Measurements from ENCODE around the gene FOXK2. TPM values are rescaled to one million over a fixed set of nuclear protein-coding genes. Genes with fewer than 3 reads are reported as not detected.

The FOXK2 gene
- total and polyA plus RNA-seq, 4 donors: 23.4 to 59.8 (median 33.4) TPM

- 93 to 94% methylated on average over 45 of the region's 45 CpGs for WGBS, 2 donors
- peaks cover 17 to 51% (median 27%) of the 10 kb centered on the region in 4 donors for H3K36me3 ChIP-seq (ENCODE audit: control insufficient read depth in 4 of 4, insufficient read depth in 4 of 4, low read length in 4 of 4)
- DNase-seq: no peak
Measured at GRCh38 chr17:82615084-82616020, 95.8 kb downstream of the FOXK2 start.

GRCh38 chr17:82616021-82616711 is 96.6 kb downstream of the FOXK2 start:
- TF ChIP-seq CTCF (IDR thresholded peaks at IDR 0.05; ENCODE audit: control extremely low read depth, extremely low read depth): no peak
- Histone ChIP-seq H3K27me3 (ENCODE audit: control insufficient read depth in 3 of 3, insufficient read depth in 3 of 3, low read length in 2 of 3) (no peaks in the 10 kb centered on the region), H3K9me3 (ENCODE audit: control insufficient read depth in 4 of 4, insufficient read depth in 3 of 4, low read length in 3 of 4) (no peaks in the 10 kb centered on the region), H3K4me1 (ENCODE audit: control insufficient read depth in 5 of 5, insufficient read depth in 5 of 5, low read length in 5 of 5) (peaks cover 0 to 5% (median 3%) of the 10 kb centered on the region in 5 donors), H3K4me3 (no peak overlapping the region), H3K36me3 (ENCODE audit: control insufficient read depth in 4 of 4, insufficient read depth in 4 of 4, low read length in 4 of 4) (peaks cover 18 to 54% (median 30%) of the 10 kb centered on the region in 4 donors), H3K9ac (ENCODE audit: insufficient read depth in 1 of 2, low read length in 2 of 2) (no peak overlapping the region), H3K27ac (ENCODE audit: low read depth in 1 of 2, low read length in 1 of 2) (no peak overlapping the region)
- DNase-seq: no peak
- 87 to 88% methylated on average over 22 of the region's 22 CpGs for WGBS, 2 donors
- no peak for ATAC-seq (ENCODE audit: insufficient read depth, low FRiP score)

More at GRCh38 chr17:82615084-82616020, 95.8 kb downstream of the FOXK2 start:
- TF ChIP-seq CTCF (IDR thresholded peaks at IDR 0.05; ENCODE audit: control extremely low read depth, extremely low read depth): no peak
- no peaks in the 10 kb centered on the region for H3K27me3 ChIP-seq (ENCODE audit: control insufficient read depth in 3 of 3, insufficient read depth in 3 of 3, low read length in 2 of 3)
- H3K9me3 ChIP-seq (ENCODE audit: control insufficient read depth in 4 of 4, insufficient read depth in 3 of 4, low read length in 3 of 4): no peaks in the 10 kb centered on the region
- H3K4me1 ChIP-seq (ENCODE audit: control insufficient read depth in 5 of 5, insufficient read depth in 5 of 5, low read length in 5 of 5): peaks cover 0 to 5% (median 3%) of the 10 kb centered on the region in 5 donors
- H3K27ac ChIP-seq (ENCODE audit: low read depth in 1 of 2, low read length in 1 of 2): no peak overlapping the region
- H3K9ac ChIP-seq (ENCODE audit: insufficient read depth in 1 of 2, low read length in 2 of 2): no peak overlapping the region
- no peak for ATAC-seq (ENCODE audit: insufficient read depth, low FRiP score)
- no peak overlapping the region for H3K4me3 ChIP-seq

- DNase-seq (no peak), ATAC-seq (ENCODE audit: insufficient read depth, low FRiP score) (no peak)
- 91 to 95% methylated on average over 7 of the region's 7 CpGs for WGBS, 2 donors
- peaks cover 31 to 52% (median 45%) of the 10 kb centered on the region in 4 donors for H3K36me3 ChIP-seq (ENCODE audit: control insufficient read depth in 4 of 4, insufficient read depth in 4 of 4, low read length in 4 of 4)
- no peaks in the 10 kb centered on the region for H3K4me1 ChIP-seq (ENCODE audit: control insufficient read depth in 5 of 5, insufficient read depth in 5 of 5, low read length in 5 of 5)
- no peaks in the 10 kb centered on the region for H3K9me3 ChIP-seq (ENCODE audit: control insufficient read depth in 4 of 4, insufficient read depth in 3 of 4, low read length in 3 of 4)
- no peak overlapping the region for H3K4me3 ChIP-seq
- no peak overlapping the region for H3K9ac ChIP-seq (ENCODE audit: insufficient read depth in 1 of 2, low read length in 2 of 2)
- no peaks in the 10 kb centered on the region for H3K27me3 ChIP-seq (ENCODE audit: control insufficient read depth in 3 of 3, insufficient read depth in 3 of 3, low read length in 2 of 3)
- TF ChIP-seq CTCF (IDR thresholded peaks at IDR 0.05; ENCODE audit: control extremely low read depth, extremely low read depth): no peak
- no peak overlapping the region for H3K27ac ChIP-seq (ENCODE audit: low read depth in 1 of 2, low read length in 1 of 2)
Measured at GRCh38 chr17:82619211-82619610, 99.7 kb downstream of the FOXK2 start.

All from lung (tissue), 12 donors.